Measurements from ENCODE around the gene DMD.

DMD gene

GRCh38 chrX:31200430-31200829 lies 2010.9 kb downstream of the DMD start:
- DNase-seq: no peak

- no peak for DNase-seq
These were observed 2011.6 kb downstream of the DMD start for GRCh38 chrX:31199840-31200114.

GRCh38 chrX:31199056-31199839 lies 2012.1 kb downstream of the DMD start:
- no peak for DNase-seq

- DNase-seq: no peak
These were observed 2021.0 kb downstream of the DMD start for GRCh38 chrX:31190221-31190975.

GRCh38 chrX:31186693-31187338 lies 2024.5 kb downstream of the DMD start:
- no peak for DNase-seq

- DNase-seq: no peak
These were observed 2025.5 kb downstream of the DMD start for GRCh38 chrX:31185884-31186283.

- DNase-seq: no peak
These were observed 2029.9 kb downstream of the DMD start for GRCh38 chrX:31181377-31182000.

- no peak for DNase-seq
These were observed 2032.1 kb downstream of the DMD start for GRCh38 chrX:31179203-31179602.

GRCh38 chrX:31178769-31179125 lies 2032.6 kb downstream of the DMD start:
- no peak for DNase-seq

GRCh38 chrX:31178064-31178768 lies 2033.1 kb downstream of the DMD start:
- no peak for DNase-seq

GRCh38 chrX:31170792-31171191 lies 2040.6 kb downstream of the DMD start:
- no peak for DNase-seq

- DNase-seq: no peak
These were observed 2042.8 kb downstream of the DMD start for GRCh38 chrX:31168551-31168950.

GRCh38 chrX:31166832-31167231 lies 2044.5 kb downstream of the DMD start:
- DNase-seq: no peak

GRCh38 chrX:31166416-31166815 lies 2044.9 kb downstream of the DMD start:
- no peak for DNase-seq

GRCh38 chrX:31165241-31166035 lies 2045.9 kb downstream of the DMD start:
- no peak for DNase-seq

- DNase-seq: no peak
These were observed 2056.4 kb downstream of the DMD start for GRCh38 chrX:31154946-31155345.

- no peak for DNase-seq
These were observed 2057.8 kb downstream of the DMD start for GRCh38 chrX:31153475-31154047.

- no peak for DNase-seq
These were observed 2064.2 kb downstream of the DMD start for GRCh38 chrX:31147175-31147574.

- DNase-seq: no peak
These were observed 2071.4 kb downstream of the DMD start for GRCh38 chrX:31139961-31140360.

- DNase-seq: no peak
These were observed 2073.2 kb downstream of the DMD start for GRCh38 chrX:31138124-31138523.

GRCh38 chrX:31136144-31136611 lies 2075.2 kb downstream of the DMD start:
- no peak for DNase-seq

GRCh38 chrX:31132821-31133241 lies 2078.5 kb downstream of the DMD start:
- DNase-seq: no peak

Measured in CD4-positive, alpha-beta T cell treated with Interferon gamma for 1 hour (primary cell).